Suprapubic skin (tissue), 4 donors: ENCODE data around the gene LAMA4. TPM values are rescaled to one million over a fixed set of nuclear protein-coding genes. Genes with fewer than 3 reads are reported as not detected.

Experiments used
- DNase-seq, 2 donors: peaks; one replicate each; pipeline ENCODE4 v3.0.0-alpha.2; 2019; ENCODE audit warnings: low spot score in 2 of 2
- H3K27ac ChIP-seq: fragments of 200-600 bp; sonication (generic); one replicate; pipeline ENCODE4 v1.5.1; 2019
- H3K27me3 ChIP-seq: fragments of 200-600 bp; sonication (generic); one replicate; pipeline ENCODE4 v1.5.1; 2019
- H3K36me3 ChIP-seq: fragments of 200-600 bp; sonication (generic); one replicate; pipeline ENCODE4 v1.5.1; 2019
- H3K4me1 ChIP-seq: fragments of 200-600 bp; sonication (generic); one replicate; pipeline ENCODE4 v1.5.1; 2019
- H3K4me3 ChIP-seq: fragments of 200-600 bp; sonication (generic); one replicate; pipeline ENCODE4 v1.5.1; 2019; ENCODE audit warnings: mild to moderate bottlenecking
- H3K9me3 ChIP-seq: fragments of 200-600 bp; sonication (generic); one replicate; pipeline ENCODE4 v1.5.1; 2019
- CTCF ChIP-seq, 2 donors: fragments of 200-600 bp in 1 of 2; fragments of 450-650 bp in 1 of 2; sonication (generic) in 1 of 2; IDR thresholded peaks; one replicate each; pipeline ENCODE4 v1.5.1; 2016 to 2019; ENCODE audit warnings: antibody characterized with exemption in 2 of 2, mild to moderate bottlenecking in 1 of 2, moderate library complexity in 1 of 2
- EP300 ChIP-seq: sonication (generic); formaldehyde crosslinking; IDR thresholded peaks from one replicate; pipeline ENCODE4 v1.6.1; 2017; ENCODE audit warnings: antibody characterized with exemption
- POLR2A ChIP-seq, 2 donors: fragments of 450-650 bp; IDR thresholded peaks; one replicate each; pipeline ENCODE4 v1.6.1; 2017; ENCODE audit warnings: antibody characterized with exemption in 2 of 2, mild to moderate bottlenecking in 2 of 2, moderate library complexity in 2 of 2
- POLR2AphosphoS5 ChIP-seq, 3 donors: sonication (generic); formaldehyde crosslinking; IDR thresholded peaks; one replicate each; pipeline ENCODE4 v1.6.1; 2017; ENCODE audit warnings: antibody characterized with exemption in 3 of 3
- WGBS: methylation state at CpG from one replicate; pipeline ENCODE4 v1.1.5; 2018; 5-methylcytosine and 5-hydroxymethylcytosine counted together
- total RNA-seq, 4 donors: library from RNA; depleted of rRNA; stranded (reverse); fragments of >200 nt; gene quantifications; one replicate each; pipeline ENCODE4 v1.1.0, GENCODE V29; 2016

The LAMA4 gene
- total RNA-seq, 4 donors from 2014 or later, result 10.4 to 44.0 (median 23.6) TPM

DNA sequence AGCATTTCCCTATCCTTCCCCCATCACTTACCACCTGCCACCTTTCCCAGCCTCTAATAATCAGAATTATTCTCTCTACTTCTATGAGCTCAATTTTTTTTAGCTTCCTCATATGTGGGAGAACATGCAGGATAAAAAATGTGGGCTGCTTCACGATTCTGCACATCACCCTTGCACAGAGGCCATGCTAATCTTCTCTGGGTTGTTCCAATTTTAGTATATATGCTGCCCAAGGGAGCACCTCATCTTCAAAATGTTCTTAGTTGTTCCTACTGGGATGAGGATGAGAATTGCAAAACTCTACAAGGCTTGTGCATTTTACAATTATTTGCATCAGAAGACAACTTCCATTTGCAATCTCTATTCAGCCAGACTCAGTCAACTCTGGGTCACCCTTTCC is 58.1 kb downstream of the LAMA4 start:
- no peaks in the 10 kb centered on the region for H3K9me3 ChIP-seq
- 78% methylated on average over 1 of the region's 1 CpG for WGBS
- no peaks in the 10 kb centered on the region for H3K36me3 ChIP-seq
- no peak overlapping the region for H3K4me3 ChIP-seq
- H3K4me1 ChIP-seq, result no peaks in the 10 kb centered on the region
- no peaks in the 10 kb centered on the region for H3K27me3 ChIP-seq
- no peak overlapping the region for H3K27ac ChIP-seq
- no peak for TF ChIP-seq POLR2AphosphoS5 (IDR thresholded peaks at IDR 0.05)
- no peak for TF ChIP-seq EP300
- no peak for TF ChIP-seq CTCF (IDR thresholded peaks at IDR 0.05)
- TF ChIP-seq POLR2A (IDR thresholded peaks at IDR 0.05), result no peak
- DNase-seq, result no peak

- no peaks in the 10 kb centered on the region for H3K4me1 ChIP-seq
- WGBS, result 91% methylated on average over 3 of the region's 3 CpGs
- no peaks in the 10 kb centered on the region for H3K9me3 ChIP-seq
- DNase-seq, result no peak
- no peak overlapping the region for H3K4me3 ChIP-seq
- H3K27ac ChIP-seq, result no peak overlapping the region
- H3K36me3 ChIP-seq, result no peaks in the 10 kb centered on the region
- TF ChIP-seq POLR2AphosphoS5 (IDR thresholded peaks at IDR 0.05), result no peak
- no peak for TF ChIP-seq EP300
- TF ChIP-seq CTCF (IDR thresholded peaks at IDR 0.05), result no peak
- TF ChIP-seq POLR2A (IDR thresholded peaks at IDR 0.05), result no peak
- no peaks in the 10 kb centered on the region for H3K27me3 ChIP-seq
Observed at GRCh38 chr6:112195166-112195565, 59.2 kb downstream of the LAMA4 start.

DNA sequence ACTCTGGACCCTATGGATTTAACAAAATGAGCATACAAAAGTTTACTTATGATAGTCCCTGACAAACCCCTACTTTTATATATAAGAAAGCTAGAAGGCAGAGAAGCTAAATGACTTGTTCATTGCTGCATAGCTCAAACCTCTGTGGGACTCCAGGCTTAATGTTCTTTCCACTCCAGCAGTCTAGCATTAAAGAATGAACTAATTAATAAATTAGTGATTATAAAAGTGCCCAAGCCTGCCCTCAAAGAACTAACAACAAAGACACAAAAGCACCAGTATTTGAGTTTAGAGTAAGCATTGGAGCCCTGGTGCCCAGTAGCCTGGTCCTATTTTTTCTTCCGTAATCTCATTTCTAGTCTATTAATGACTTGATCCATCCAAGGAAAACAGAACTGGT is 59.9 kb downstream of the LAMA4 start:
- H3K4me1 ChIP-seq, result no peaks in the 10 kb centered on the region
- H3K4me3 ChIP-seq, result no peak overlapping the region
- no peaks in the 10 kb centered on the region for H3K27me3 ChIP-seq
- no peaks in the 10 kb centered on the region for H3K36me3 ChIP-seq
- 91% methylated on average over 1 of the region's 1 CpG for WGBS
- H3K27ac ChIP-seq, result no peak overlapping the region
- DNase-seq, result no peak
- no peak for TF ChIP-seq POLR2A (IDR thresholded peaks at IDR 0.05)
- TF ChIP-seq CTCF (IDR thresholded peaks at IDR 0.05), result no peak
- no peak for TF ChIP-seq EP300
- TF ChIP-seq POLR2AphosphoS5 (IDR thresholded peaks at IDR 0.05), result no peak
- no peaks in the 10 kb centered on the region for H3K9me3 ChIP-seq

DNA sequence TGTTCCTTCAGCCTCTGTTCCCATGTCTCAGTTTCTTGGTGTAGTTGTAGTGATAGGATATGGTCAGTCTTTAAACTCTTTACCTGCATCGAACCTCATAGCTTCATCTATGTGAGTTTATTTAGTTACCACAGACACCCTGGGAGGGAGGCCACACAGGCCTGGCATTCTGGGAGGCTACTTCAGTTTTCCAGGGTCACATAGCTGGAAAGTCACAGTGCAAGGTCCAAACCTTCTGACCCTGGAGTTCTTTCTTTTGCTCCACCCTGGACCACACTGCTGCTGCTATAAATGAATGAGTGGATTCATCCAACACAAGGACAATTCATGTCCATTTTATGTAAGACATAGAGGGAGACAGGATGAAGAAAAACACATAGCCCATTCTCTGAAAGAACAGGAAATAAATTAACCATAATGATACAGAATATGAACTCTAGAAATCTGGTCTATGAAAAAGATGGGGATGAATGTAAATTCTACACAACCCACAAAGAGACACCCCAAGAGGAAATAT is 60.8 kb downstream of the LAMA4 start:
- no peak overlapping the region for H3K27ac ChIP-seq

DNA sequence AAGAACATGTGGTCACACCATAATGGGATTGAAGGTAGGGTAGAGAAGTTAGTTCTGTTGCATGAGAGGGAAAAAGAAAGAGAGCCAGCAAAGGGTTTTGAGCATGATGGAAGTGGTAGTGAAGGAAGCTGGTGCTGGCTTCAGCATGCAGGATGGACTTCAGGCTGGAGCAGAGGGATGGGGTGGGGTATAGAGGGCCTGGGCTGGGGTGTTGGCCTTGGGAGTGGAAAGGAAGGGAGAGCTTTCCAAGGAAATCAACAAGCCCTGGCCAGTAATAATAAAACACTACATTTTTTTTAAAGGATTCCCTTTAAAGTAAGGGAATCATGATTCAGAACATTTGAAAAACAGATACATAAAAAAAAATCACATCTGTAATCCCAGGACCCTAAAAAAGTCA is 61.2 kb downstream of the LAMA4 start:
- no peaks in the 10 kb centered on the region for H3K9me3 ChIP-seq
- H3K27me3 ChIP-seq, result no peaks in the 10 kb centered on the region
- TF ChIP-seq CTCF (IDR thresholded peaks at IDR 0.05), result no peak
- no peak for TF ChIP-seq POLR2AphosphoS5 (IDR thresholded peaks at IDR 0.05)
- no peak for TF ChIP-seq POLR2A (IDR thresholded peaks at IDR 0.05)
- TF ChIP-seq EP300, result no peak
- no peak overlapping the region for H3K4me3 ChIP-seq
- peaks cover 4% of the 10 kb centered on the region for H3K4me1 ChIP-seq
- H3K36me3 ChIP-seq, result no peaks in the 10 kb centered on the region
- DNase-seq, result no peak
- no peak overlapping the region for H3K27ac ChIP-seq

More for the DNA sequence above, 60.8 kb downstream of the LAMA4 start:
- Histone ChIP-seq H3K36me3 (no peaks in the 10 kb centered on the region), H3K27me3 (no peaks in the 10 kb centered on the region), H3K9me3 (no peaks in the 10 kb centered on the region), H3K4me3 (no peak overlapping the region), H3K4me1 (peaks cover 4% of the 10 kb centered on the region)
- TF ChIP-seq POLR2AphosphoS5 (IDR thresholded peaks at IDR 0.05) (no peak), POLR2A (IDR thresholded peaks at IDR 0.05) (no peak), CTCF (IDR thresholded peaks at IDR 0.05) (no peak), EP300 (no peak)
- DNase-seq, result no peak
- WGBS, result 96% methylated on average over 1 of the region's 1 CpG
